ENCODE results near the gene TWNK.

TWNK gene

GRCh38 chr10:101007099-101007711 lies 19.9 kb downstream of the TWNK start:
- Histone ChIP-seq H3K36me3 (ENCODE audit: insufficient read depth, insufficient read length, low read length) (peaks cover 51% of the 10 kb centered on the region), H3K4me1 (ENCODE audit: insufficient read depth, insufficient read length) (peaks cover 6% of the 10 kb centered on the region), H3K9ac (ENCODE audit: insufficient read length, low read depth) (no peak overlapping the region), H3K9me3 (ENCODE audit: insufficient read depth, low read length) (no peaks in the 10 kb centered on the region), H3K27me3 (ENCODE audit: insufficient read depth, insufficient read length) (no peaks in the 10 kb centered on the region), H3K4me3 (ENCODE audit: insufficient read length, low read depth) (no peak overlapping the region)
- DNase-seq (ENCODE audit: low read depth, low spot score), result no peak
- TF ChIP-seq YY1 (IDR thresholded peaks at IDR 0.05; ENCODE audit: insufficient read depth, insufficient read length) (no peak), ZNF274 (IDR thresholded peaks at IDR 0.05; ENCODE audit: low read depth, low read length) (no peak), SUZ12 (IDR thresholded peaks at IDR 0.05; ENCODE audit: extremely low read depth, insufficient read depth, insufficient read length) (no peak)

GRCh38 chr10:101007915-101008822 lies 20.8 kb downstream of the TWNK start:
- H3K9me3 ChIP-seq (ENCODE audit: insufficient read depth, low read length), result no peaks in the 10 kb centered on the region
- no peak overlapping the region for H3K4me3 ChIP-seq (ENCODE audit: insufficient read length, low read depth)
- DNase-seq (ENCODE audit: low read depth, low spot score), result no peak
- TF ChIP-seq YY1 (IDR thresholded peaks at IDR 0.05; ENCODE audit: insufficient read depth, insufficient read length) (no peak), SUZ12 (IDR thresholded peaks at IDR 0.05; ENCODE audit: extremely low read depth, insufficient read depth, insufficient read length) (no peak), ZNF274 (IDR thresholded peaks at IDR 0.05; ENCODE audit: low read depth, low read length) (no peak)
- H3K27me3 ChIP-seq (ENCODE audit: insufficient read depth, insufficient read length), result no peaks in the 10 kb centered on the region
- peaks cover 6% of the 10 kb centered on the region for H3K4me1 ChIP-seq (ENCODE audit: insufficient read depth, insufficient read length)
- peaks cover 41% of the 10 kb centered on the region for H3K36me3 ChIP-seq (ENCODE audit: insufficient read depth, insufficient read length, low read length)
- no peak overlapping the region for H3K9ac ChIP-seq (ENCODE audit: insufficient read length, low read depth)

GRCh38 chr10:101008823-101009423 lies 21.6 kb downstream of the TWNK start:
- Histone ChIP-seq H3K36me3 (ENCODE audit: insufficient read depth, insufficient read length, low read length) (peaks cover 34% of the 10 kb centered on the region), H3K9me3 (ENCODE audit: insufficient read depth, low read length) (no peaks in the 10 kb centered on the region), H3K27me3 (ENCODE audit: insufficient read depth, insufficient read length) (no peaks in the 10 kb centered on the region), H3K9ac (ENCODE audit: insufficient read length, low read depth) (no peak overlapping the region), H3K4me3 (ENCODE audit: insufficient read length, low read depth) (no peak overlapping the region), H3K4me1 (ENCODE audit: insufficient read depth, insufficient read length) (peaks cover 6% of the 10 kb centered on the region)
- no peak for DNase-seq (ENCODE audit: low read depth, low spot score)
- TF ChIP-seq ZNF274 (IDR thresholded peaks at IDR 0.05; ENCODE audit: low read depth, low read length) (no peak), YY1 (IDR thresholded peaks at IDR 0.05; ENCODE audit: insufficient read depth, insufficient read length) (no peak), SUZ12 (IDR thresholded peaks at IDR 0.05; ENCODE audit: extremely low read depth, insufficient read depth, insufficient read length) (no peak)

- Histone ChIP-seq H3K9me3 (ENCODE audit: insufficient read depth, low read length) (no peaks in the 10 kb centered on the region), H3K9ac (ENCODE audit: insufficient read length, low read depth) (no peak overlapping the region), H3K4me3 (ENCODE audit: insufficient read length, low read depth) (no peak overlapping the region), H3K27me3 (ENCODE audit: insufficient read depth, insufficient read length) (no peaks in the 10 kb centered on the region), H3K4me1 (ENCODE audit: insufficient read depth, insufficient read length) (peaks cover 6% of the 10 kb centered on the region), H3K36me3 (ENCODE audit: insufficient read depth, insufficient read length, low read length) (peaks cover 22% of the 10 kb centered on the region)
- DNase-seq (ENCODE audit: low read depth, low spot score), result no peak
- no peak for TF ChIP-seq SUZ12 (IDR thresholded peaks at IDR 0.05; ENCODE audit: extremely low read depth, insufficient read depth, insufficient read length)
- no peak for TF ChIP-seq YY1 (IDR thresholded peaks at IDR 0.05; ENCODE audit: insufficient read depth, insufficient read length)
- no peak for TF ChIP-seq ZNF274 (IDR thresholded peaks at IDR 0.05; ENCODE audit: low read depth, low read length)
These were observed 23.0 kb downstream of the TWNK start for GRCh38 chr10:101010329-101010728.

- Histone ChIP-seq H3K9me3 (ENCODE audit: insufficient read depth, low read length) (no peaks in the 10 kb centered on the region), H3K4me3 (ENCODE audit: insufficient read length, low read depth) (no peak overlapping the region), H3K4me1 (ENCODE audit: insufficient read depth, insufficient read length) (peaks cover 12% of the 10 kb centered on the region), H3K9ac (ENCODE audit: insufficient read length, low read depth) (no peak overlapping the region), H3K36me3 (ENCODE audit: insufficient read depth, insufficient read length, low read length) (peaks cover 8% of the 10 kb centered on the region), H3K27me3 (ENCODE audit: insufficient read depth, insufficient read length) (no peaks in the 10 kb centered on the region)
- DNase-seq (ENCODE audit: low read depth, low spot score), result no peak
- TF ChIP-seq SUZ12 (IDR thresholded peaks at IDR 0.05; ENCODE audit: extremely low read depth, insufficient read depth, insufficient read length) (no peak), YY1 (IDR thresholded peaks at IDR 0.05; ENCODE audit: insufficient read depth, insufficient read length) (no peak), ZNF274 (IDR thresholded peaks at IDR 0.05; ENCODE audit: low read depth, low read length) (no peak)
These were observed 24.4 kb downstream of the TWNK start for GRCh38 chr10:101011517-101012423.

- H3K27me3 ChIP-seq (ENCODE audit: insufficient read depth, insufficient read length), result peaks cover 7% of the 10 kb centered on the region
- no peak for DNase-seq (ENCODE audit: low read depth, low spot score)
- no peaks in the 10 kb centered on the region for H3K9me3 ChIP-seq (ENCODE audit: insufficient read depth, low read length)
- H3K4me3 ChIP-seq (ENCODE audit: insufficient read length, low read depth), result no peak overlapping the region
- no peaks in the 10 kb centered on the region for H3K36me3 ChIP-seq (ENCODE audit: insufficient read depth, insufficient read length, low read length)
- H3K9ac ChIP-seq (ENCODE audit: insufficient read length, low read depth), result no peak overlapping the region
- TF ChIP-seq ZNF274 (IDR thresholded peaks at IDR 0.05; ENCODE audit: low read depth, low read length), result no peak
- no peak for TF ChIP-seq SUZ12 (IDR thresholded peaks at IDR 0.05; ENCODE audit: extremely low read depth, insufficient read depth, insufficient read length)
- no peak for TF ChIP-seq YY1 (IDR thresholded peaks at IDR 0.05; ENCODE audit: insufficient read depth, insufficient read length)
- H3K4me1 ChIP-seq (ENCODE audit: insufficient read depth, insufficient read length), result peaks cover 14% of the 10 kb centered on the region
These were observed 25.4 kb downstream of the TWNK start for GRCh38 chr10:101012525-101013364.
